T-helper 2 cell treated with Interferon-gamma antibody and Interleukin-4, amounts not matched to agents 100 ng/mL and 5 ng/mL, for 36 hours (primary cell): Measurements from ENCODE around the gene LCOR. TPM values are rescaled to one million over a fixed set of nuclear protein-coding genes. Genes with fewer than 3 reads are reported as not detected.
"Not testable (repeated sequence)": the region's sequence is repeated elsewhere in the genome, so short reads cannot be mapped to it uniquely, and the experiment has no call there.

ENCODE experiments used
- intact Hi-C: fragments of 100-400 bp; cut with micrococcal nuclease; formaldehyde crosslinking; loops from one replicate; pipeline ENCODE4 v1.15.1; 2023
- total RNA-seq: library from RNA; stranded (reverse); gene quantifications from 2 replicates; pipeline ENCODE4 v1.2.3, GENCODE V29; 2022

LCOR gene
- total RNA-seq, 1 donor from 2014 or later = 31.4 TPM

GRCh38 chr10:96835899-96836298, 3.8 kb downstream of the LCOR start:
- intact Hi-C loops = loop anchor here (10.0 kb wide), 2 partner anchors 321 to 931 kb away; partner anchors contain the start of genes CC2D2B and TLL2

GRCh38 chr10:96838529-96838928, 6.4 kb downstream of the LCOR start:
- intact Hi-C loops = loop anchor here (10.0 kb wide), 2 partner anchors 324 to 934 kb away; partner anchors contain the start of genes CC2D2B and TLL2

GRCh38 chr10:96840841-96841518, 8.9 kb downstream of the LCOR start:
- intact Hi-C loops = no loop called here

- intact Hi-C loops = no loop called here
These were observed 11.0 kb downstream of the LCOR start for GRCh38 chr10:96842896-96843723.

GRCh38 chr10:96843823-96844222, 11.7 kb downstream of the LCOR start:
- intact Hi-C loops = no loop called here

- intact Hi-C loops = no loop called here
These were observed 14.3 kb downstream of the LCOR start for GRCh38 chr10:96846395-96846794.

- intact Hi-C loops = no loop called here
These were observed 14.8 kb downstream of the LCOR start for GRCh38 chr10:96846926-96847325.

GRCh38 chr10:96847356-96847755, 15.3 kb downstream of the LCOR start:
- intact Hi-C loops = not testable (repeated sequence)

- intact Hi-C loops = no loop called here
These were observed 18.0 kb downstream of the LCOR start for GRCh38 chr10:96850113-96850512.

- intact Hi-C loops = no loop called here
These were observed 18.7 kb downstream of the LCOR start for GRCh38 chr10:96850825-96851224.

- intact Hi-C loops = no loop called here
These were observed 19.2 kb downstream of the LCOR start for GRCh38 chr10:96851281-96851680.

- intact Hi-C loops = no loop called here
These were observed 24.2 kb downstream of the LCOR start for GRCh38 chr10:96856317-96856716.

GRCh38 chr10:96857301-96858012, 25.4 kb downstream of the LCOR start:
- intact Hi-C loops = no loop called here

GRCh38 chr10:96858038-96858705, 26.1 kb downstream of the LCOR start:
- intact Hi-C loops = no loop called here

GRCh38 chr10:96858706-96859050, 26.6 kb downstream of the LCOR start:
- intact Hi-C loops = no loop called here

- intact Hi-C loops = no loop called here
These were observed 28.7 kb downstream of the LCOR start for GRCh38 chr10:96860631-96861277.

- intact Hi-C loops = no loop called here
These were observed 31.9 kb downstream of the LCOR start for GRCh38 chr10:96863922-96864543.

- intact Hi-C loops = no loop called here
These were observed 41.0 kb downstream of the LCOR start for GRCh38 chr10:96873086-96873485.

GRCh38 chr10:96873756-96874467, 41.8 kb downstream of the LCOR start:
- intact Hi-C loops = no loop called here

GRCh38 chr10:96878057-96878456, 46.0 kb downstream of the LCOR start:
- intact Hi-C loops = no loop called here
